ENCODE results near the gene MSI2.

The MSI2 gene

GRCh38 chr17:57532966-57533365 is 276.6 kb downstream of the MSI2 start:
- Histone ChIP-seq H3K4me2 (ENCODE audit: low read depth, low read length, poor library complexity, severe bottlenecking) (no peak overlapping the region), H3K27ac (ENCODE audit: low read depth, low read length) (no peak overlapping the region)
- TF ChIP-seq, protein P1, sequence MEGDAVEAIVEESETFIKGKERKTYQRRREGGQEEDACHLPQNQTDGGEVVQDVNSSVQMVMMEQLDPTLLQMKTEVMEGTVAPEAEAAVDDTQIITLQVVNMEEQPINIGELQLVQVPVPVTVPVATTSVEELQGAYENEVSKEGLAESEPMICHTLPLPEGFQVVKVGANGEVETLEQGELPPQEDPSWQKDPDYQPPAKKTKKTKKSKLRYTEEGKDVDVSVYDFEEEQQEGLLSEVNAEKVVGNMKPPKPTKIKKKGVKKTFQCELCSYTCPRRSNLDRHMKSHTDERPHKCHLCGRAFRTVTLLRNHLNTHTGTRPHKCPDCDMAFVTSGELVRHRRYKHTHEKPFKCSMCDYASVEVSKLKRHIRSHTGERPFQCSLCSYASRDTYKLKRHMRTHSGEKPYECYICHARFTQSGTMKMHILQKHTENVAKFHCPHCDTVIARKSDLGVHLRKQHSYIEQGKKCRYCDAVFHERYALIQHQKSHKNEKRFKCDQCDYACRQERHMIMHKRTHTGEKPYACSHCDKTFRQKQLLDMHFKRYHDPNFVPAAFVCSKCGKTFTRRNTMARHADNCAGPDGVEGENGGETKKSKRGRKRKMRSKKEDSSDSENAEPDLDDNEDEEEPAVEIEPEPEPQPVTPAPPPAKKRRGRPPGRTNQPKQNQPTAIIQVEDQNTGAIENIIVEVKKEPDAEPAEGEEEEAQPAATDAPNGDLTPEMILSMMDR (IDR thresholded peaks at IDR 0.05; ENCODE audit: insufficient read depth, low read length, poor library complexity, severe bottlenecking): no peak
- TF ChIP-seq EZH2phosphoT487 (conservative IDR thresholded peaks at IDR 0.05; ENCODE audit: low read length): no peak

GRCh38 chr17:57533684-57534305 is 277.5 kb downstream of the MSI2 start:
- Histone ChIP-seq H3F3A (ENCODE audit: insufficient read depth) (no peaks in the 10 kb centered on the region), H2AFZ (ENCODE audit: low read depth, low read length, severe bottlenecking) (no peak overlapping the region), H3K9ac (ENCODE audit: low read length) (no peak overlapping the region), H3K79me2 (ENCODE audit: insufficient read depth, low read length) (no peaks in the 10 kb centered on the region), H4K20me1 (ENCODE audit: low read depth, low read length) (no peaks in the 10 kb centered on the region), H3K9me2 (replicated peaks; ENCODE audit: insufficient read depth, low read length) (no peaks in the 10 kb centered on the region), H3K27me3 (ENCODE audit: low read length) (no peaks in the 10 kb centered on the region), H3K36me3 (ENCODE audit: low read length) (no peaks in the 10 kb centered on the region), H3K4me2 (ENCODE audit: low read depth, low read length, poor library complexity, severe bottlenecking) (no peak overlapping the region), H3K27ac (ENCODE audit: low read depth, low read length) (no peak overlapping the region), H3K4me3 (ENCODE audit: insufficient read depth, low read length, poor library complexity, severe bottlenecking) (no peak overlapping the region), H3K9me3 (ENCODE audit: insufficient read depth, low read length) (no peaks in the 10 kb centered on the region)
- TF ChIP-seq, protein P1 (IDR thresholded peaks at IDR 0.05; ENCODE audit: insufficient read depth, low read length, poor library complexity, severe bottlenecking): no peak
- TF ChIP-seq EZH2phosphoT487 (conservative IDR thresholded peaks at IDR 0.05; ENCODE audit: low read length): no peak

More at GRCh38 chr17:57532966-57533365, 276.6 kb downstream of the MSI2 start:
- H3K36me3 ChIP-seq (ENCODE audit: low read length): no peaks in the 10 kb centered on the region
- H2AFZ ChIP-seq (ENCODE audit: low read depth, low read length, severe bottlenecking): no peak overlapping the region
- no peaks in the 10 kb centered on the region for H4K20me1 ChIP-seq (ENCODE audit: low read depth, low read length)
- no peaks in the 10 kb centered on the region for H3K9me3 ChIP-seq (ENCODE audit: insufficient read depth, low read length)
- H3K4me3 ChIP-seq (ENCODE audit: insufficient read depth, low read length, poor library complexity, severe bottlenecking): no peak overlapping the region
- no peaks in the 10 kb centered on the region for H3K79me2 ChIP-seq (ENCODE audit: insufficient read depth, low read length)
- H3K27me3 ChIP-seq (ENCODE audit: low read length): no peaks in the 10 kb centered on the region
- no peaks in the 10 kb centered on the region for H3F3A ChIP-seq (ENCODE audit: insufficient read depth)
- no peaks in the 10 kb centered on the region for H3K9me2 ChIP-seq (replicated peaks; ENCODE audit: insufficient read depth, low read length)
- no peak overlapping the region for H3K9ac ChIP-seq (ENCODE audit: low read length)

GRCh38 chr17:57534863-57535248 is 278.5 kb downstream of the MSI2 start:
- H3K4me3 ChIP-seq (ENCODE audit: insufficient read depth, low read length, poor library complexity, severe bottlenecking): no peak overlapping the region
- no peaks in the 10 kb centered on the region for H3K79me2 ChIP-seq (ENCODE audit: insufficient read depth, low read length)
- no peaks in the 10 kb centered on the region for H3K9me3 ChIP-seq (ENCODE audit: insufficient read depth, low read length)
- TF ChIP-seq, protein P1 (IDR thresholded peaks at IDR 0.05; ENCODE audit: insufficient read depth, low read length, poor library complexity, severe bottlenecking): no peak
- no peak for TF ChIP-seq EZH2phosphoT487 (conservative IDR thresholded peaks at IDR 0.05; ENCODE audit: low read length)
- no peak overlapping the region for H2AFZ ChIP-seq (ENCODE audit: low read depth, low read length, severe bottlenecking)
- H3F3A ChIP-seq (ENCODE audit: insufficient read depth): no peaks in the 10 kb centered on the region
- no peaks in the 10 kb centered on the region for H3K36me3 ChIP-seq (ENCODE audit: low read length)
- H4K20me1 ChIP-seq (ENCODE audit: low read depth, low read length): no peaks in the 10 kb centered on the region
- H3K27me3 ChIP-seq (ENCODE audit: low read length): no peaks in the 10 kb centered on the region
- no peak overlapping the region for H3K4me2 ChIP-seq (ENCODE audit: low read depth, low read length, poor library complexity, severe bottlenecking)
- no peak overlapping the region for H3K9ac ChIP-seq (ENCODE audit: low read length)
- no peaks in the 10 kb centered on the region for H3K9me2 ChIP-seq (replicated peaks; ENCODE audit: insufficient read depth, low read length)
- H3K27ac ChIP-seq (ENCODE audit: low read depth, low read length): no peak overlapping the region

Data from SU-DHL-6 (cell line).